MM.1S (cell line): ENCODE results near the gene CDH4.

Experiments
- DNase-seq: peaks from one replicate; pipeline ENCODE4 v3.0.0-alpha.2; 2015
- H2AFZ ChIP-seq: fragments of 300-600 bp; sonication (generic); 2 replicates; pipeline ENCODE4 v1.6.0; 2016; ENCODE audit warnings: antibody characterized with exemption, low read length
- H3F3A ChIP-seq: fragments of 300-600 bp; sonication (generic); 2 replicates; pipeline ENCODE4 v1.6.1; 2016; ENCODE audit warnings: mild to moderate bottlenecking, antibody characterized with exemption, low read length, moderate library complexity, mixed read lengths; ENCODE audit not compliant: insufficient read depth
- H3K27ac ChIP-seq: fragments of 300-600 bp; sonication (generic); 2 replicates; pipeline ENCODE4 v1.5.1; 2016; ENCODE audit warnings: mild to moderate bottlenecking, low read length
- H3K27me3 ChIP-seq: fragments of 300-600 bp; sonication (generic); replicated peaks from 2 replicates; pipeline ENCODE4 v1.6.0; 2016; ENCODE audit warnings: low read length; ENCODE audit not compliant: insufficient read depth
- H3K36me3 ChIP-seq: fragments of 300-600 bp; sonication (generic); replicated peaks from 2 replicates; pipeline ENCODE4 v1.6.1; 2016; ENCODE audit warnings: mild to moderate bottlenecking, low read length, mixed read lengths; ENCODE audit not compliant: insufficient read depth
- H3K4me1 ChIP-seq: fragments of 300-600 bp; sonication (generic); 2 replicates; pipeline ENCODE4 v1.6.1; 2016; ENCODE audit warnings: low read length, mixed read lengths
- H3K4me2 ChIP-seq: fragments of 300-600 bp; sonication (generic); 2 replicates; pipeline ENCODE4 v1.6.0; 2016; ENCODE audit warnings: low read depth, low read length
- H3K4me3 ChIP-seq: fragments of 300-600 bp; sonication (generic); 2 replicates; pipeline ENCODE4 v1.5.1; 2016; ENCODE audit warnings: low read length, mixed read lengths
- H3K79me2 ChIP-seq: fragments of 300-600 bp; sonication (generic); 2 replicates; pipeline ENCODE4 v1.6.1; 2016; ENCODE audit warnings: mixed run types, low read length, mixed read lengths
- H3K9ac ChIP-seq: fragments of 300-600 bp; sonication (generic); 2 replicates; pipeline ENCODE4 v1.6.1; 2016; ENCODE audit warnings: low read length, mixed read lengths
- H3K9me2 ChIP-seq: fragments of 300-600 bp; sonication (generic); replicated peaks from 2 replicates; pipeline ENCODE4 v1.6.1; 2016; ENCODE audit warnings: mild to moderate bottlenecking, low read length, mixed read lengths; ENCODE audit not compliant: insufficient read depth
- H3K9me3 ChIP-seq: fragments of 300-600 bp; sonication (generic); replicated peaks from 2 replicates; pipeline ENCODE4 v1.6.1; 2016; ENCODE audit warnings: mild to moderate bottlenecking, low read length, mixed read lengths; ENCODE audit not compliant: insufficient read depth
- H4K20me1 ChIP-seq: fragments of 300-600 bp; sonication (generic); 2 replicates; pipeline ENCODE4 v1.6.1; 2016; ENCODE audit warnings: mild to moderate bottlenecking, low read length, moderate library complexity, mixed read lengths; ENCODE audit not compliant: insufficient read depth
- CTCF ChIP-seq: fragments of 300-600 bp; sonication (generic); IDR thresholded peaks from 2 replicates; pipeline ENCODE4 v1.5.1; 2016; ENCODE audit warnings: antibody characterized with exemption, low read length, mixed read lengths
- EZH2 ChIP-seq: fragments of 300-600 bp; sonication (generic); optimal IDR thresholded peaks from 2 replicates; pipeline ENCODE3; 2017; ENCODE audit warnings: low read depth, mild to moderate bottlenecking, antibody characterized with exemption, low read length, mixed read lengths
- EZH2phosphoT487 ChIP-seq: fragments of 300-600 bp; sonication (generic); IDR thresholded peaks from 2 replicates; pipeline ENCODE4 v1.6.1; 2018; ENCODE audit warnings: antibody characterized with exemption, low read length

Gene CDH4

GRCh38 chr20:61745397-61746146 lies 493.5 kb downstream of the CDH4 start:
- H3F3A ChIP-seq = no peaks in the 10 kb centered on the region
- H3K9me3 ChIP-seq = no peaks in the 10 kb centered on the region
- no peaks in the 10 kb centered on the region for H3K79me2 ChIP-seq
- H3K4me2 ChIP-seq = no peak overlapping the region
- H3K4me1 ChIP-seq = no peaks in the 10 kb centered on the region
- no peaks in the 10 kb centered on the region for H3K36me3 ChIP-seq
- peaks cover 92% of the 10 kb centered on the region for H3K27me3 ChIP-seq
- no peak overlapping the region for H3K9ac ChIP-seq
- H2AFZ ChIP-seq = no peak overlapping the region
- no peaks in the 10 kb centered on the region for H4K20me1 ChIP-seq
- H3K27ac ChIP-seq = no peak overlapping the region
- TF ChIP-seq CTCF = no peak
- TF ChIP-seq EZH2phosphoT487 = no peak
- no peak for TF ChIP-seq EZH2
- H3K9me2 ChIP-seq = no peaks in the 10 kb centered on the region
- H3K4me3 ChIP-seq = no peak overlapping the region
- DNase-seq = no peak

- Histone ChIP-seq H2AFZ (no peak overlapping the region), H3K9me3 (no peaks in the 10 kb centered on the region), H4K20me1 (no peaks in the 10 kb centered on the region), H3K4me3 (no peak overlapping the region), H3K27me3 (peaks cover 93% of the 10 kb centered on the region), H3K79me2 (no peaks in the 10 kb centered on the region), H3K9ac (no peak overlapping the region), H3K4me1 (no peaks in the 10 kb centered on the region), H3K27ac (no peak overlapping the region), H3K9me2 (no peaks in the 10 kb centered on the region), H3K36me3 (no peaks in the 10 kb centered on the region), H3F3A (no peaks in the 10 kb centered on the region), H3K4me2 (no peak overlapping the region)
- DNase-seq = no peak
- no peak for TF ChIP-seq CTCF
These were observed 494.1 kb downstream of the CDH4 start for GRCh38 chr20:61746147-61746646.

- H3K4me2 ChIP-seq = no peak overlapping the region
- no peak overlapping the region for H2AFZ ChIP-seq
- no peak overlapping the region for H3K4me3 ChIP-seq
- H3F3A ChIP-seq = no peaks in the 10 kb centered on the region
- peaks cover 93% of the 10 kb centered on the region for H3K27me3 ChIP-seq
- DNase-seq = no peak
- H3K9me2 ChIP-seq = no peaks in the 10 kb centered on the region
- no peaks in the 10 kb centered on the region for H3K36me3 ChIP-seq
- H3K27ac ChIP-seq = no peak overlapping the region
- no peaks in the 10 kb centered on the region for H3K9me3 ChIP-seq
- no peaks in the 10 kb centered on the region for H3K79me2 ChIP-seq
- TF ChIP-seq EZH2phosphoT487 = no peak
- TF ChIP-seq CTCF = no peak
- TF ChIP-seq EZH2 = no peak
- no peaks in the 10 kb centered on the region for H3K4me1 ChIP-seq
- no peak overlapping the region for H3K9ac ChIP-seq
- no peaks in the 10 kb centered on the region for H4K20me1 ChIP-seq
These were observed 494.7 kb downstream of the CDH4 start for GRCh38 chr20:61746781-61747180.
